Stimulated activated CD4-positive, alpha-beta T cell treated with anti-CD3 and anti-CD28 coated beads, Interleukin-2, amount 100 ng/mL, for 24 hours (primary cell): ENCODE results near the gene PPP2R2C.

ENCODE experiments used
- DNase-seq, 2 donors: peaks; one replicate each; pipeline ENCODE4 v3.0.0-alpha.2; 2020

PPP2R2C gene

DNA sequence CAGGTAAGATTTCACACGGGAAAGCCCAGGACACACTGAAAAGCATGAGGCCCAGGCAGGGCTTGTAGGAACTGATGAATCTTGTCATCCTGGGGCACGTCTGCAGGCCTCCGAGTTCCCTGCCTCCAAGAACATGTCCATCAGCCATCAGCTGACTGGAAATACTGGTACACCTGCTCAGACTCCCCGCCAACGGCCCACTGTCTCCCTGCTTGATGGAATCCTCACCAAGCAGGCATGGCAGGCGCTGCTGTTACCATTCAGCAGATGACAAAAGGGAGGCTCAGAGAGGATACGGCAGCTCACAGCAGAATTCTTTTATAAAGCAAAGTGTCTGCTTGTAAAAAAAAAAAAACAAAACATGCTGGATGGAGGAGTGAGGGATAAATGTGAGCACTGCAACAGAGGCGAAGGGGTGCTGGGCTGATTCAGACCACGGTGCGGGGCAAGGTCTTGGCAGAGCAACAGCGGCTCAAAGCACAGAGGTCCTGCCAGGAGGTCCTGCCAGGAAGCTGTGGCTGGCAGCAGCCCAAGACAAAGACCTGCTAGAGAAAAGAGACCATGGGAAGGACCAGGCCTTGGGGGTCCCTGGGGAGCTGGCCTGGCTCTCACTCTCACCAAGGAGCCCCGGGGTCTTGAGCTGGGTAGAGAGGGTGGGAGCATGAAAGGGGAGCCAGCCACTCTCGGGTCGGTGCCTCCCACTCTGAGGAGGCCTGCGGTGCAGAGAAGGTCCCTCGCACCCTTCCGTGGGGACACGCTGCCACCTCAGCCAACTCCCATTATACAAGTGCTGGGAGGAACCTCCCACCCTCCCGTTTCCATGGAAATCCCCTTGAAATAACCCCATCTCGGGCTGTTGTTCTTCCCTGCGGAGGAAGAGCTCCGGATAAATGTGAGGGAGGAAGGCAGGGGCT, 25.6 kb downstream of the PPP2R2C start:
- DNase-seq = no peak

DNA sequence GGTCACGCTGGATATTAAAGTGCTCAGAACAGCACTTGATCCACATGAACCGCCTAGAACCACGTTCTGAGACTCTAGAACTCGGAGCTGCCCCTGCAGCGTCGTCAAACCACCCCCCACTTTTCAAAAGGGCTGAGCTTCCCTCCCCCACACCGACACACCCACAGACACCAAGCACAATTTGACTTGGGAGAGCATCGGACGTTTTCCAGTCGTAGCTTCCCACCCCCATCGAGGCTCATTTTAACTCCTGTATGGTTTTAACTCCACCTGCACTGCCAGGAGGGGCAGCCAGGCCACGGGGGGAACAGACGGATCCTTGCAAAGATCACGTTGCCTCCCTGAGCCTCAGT, 26.3 kb downstream of the PPP2R2C start:
- no peak for DNase-seq

DNA sequence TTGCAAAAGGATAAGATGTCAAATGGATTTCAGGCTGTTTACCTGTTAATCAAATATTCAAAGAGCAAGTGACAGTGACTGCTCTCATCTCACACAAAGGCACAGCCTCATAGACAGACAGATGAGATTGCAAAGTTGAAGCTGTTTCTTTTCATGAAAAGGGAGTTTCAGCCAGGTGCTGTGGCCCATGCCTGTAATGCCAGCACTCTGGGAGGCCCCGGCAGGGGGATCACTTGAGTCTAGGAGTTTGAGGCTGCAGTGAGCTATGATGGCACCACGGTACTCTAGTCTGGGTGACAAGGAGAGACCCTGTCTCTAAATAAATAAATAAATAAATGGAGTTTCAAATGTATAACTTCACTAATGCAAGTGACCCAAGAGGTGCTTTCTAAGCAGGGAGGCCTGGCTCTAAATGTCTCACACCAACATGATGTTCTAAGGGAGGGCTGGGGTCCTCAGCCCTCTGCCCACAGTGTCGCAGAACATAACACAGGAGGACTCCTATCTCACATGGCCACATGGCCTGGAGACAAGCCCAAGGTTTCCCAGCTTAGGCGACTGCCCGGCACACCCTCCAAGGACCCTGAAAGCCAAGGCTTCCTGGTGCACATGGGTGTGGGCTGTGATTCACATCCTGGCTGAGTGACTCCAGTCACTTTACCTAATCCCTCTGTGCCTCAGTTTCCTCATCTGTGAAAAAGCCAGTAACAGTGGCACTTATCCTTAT, 26.8 kb downstream of the PPP2R2C start:
- DNase-seq = no peak

DNA sequence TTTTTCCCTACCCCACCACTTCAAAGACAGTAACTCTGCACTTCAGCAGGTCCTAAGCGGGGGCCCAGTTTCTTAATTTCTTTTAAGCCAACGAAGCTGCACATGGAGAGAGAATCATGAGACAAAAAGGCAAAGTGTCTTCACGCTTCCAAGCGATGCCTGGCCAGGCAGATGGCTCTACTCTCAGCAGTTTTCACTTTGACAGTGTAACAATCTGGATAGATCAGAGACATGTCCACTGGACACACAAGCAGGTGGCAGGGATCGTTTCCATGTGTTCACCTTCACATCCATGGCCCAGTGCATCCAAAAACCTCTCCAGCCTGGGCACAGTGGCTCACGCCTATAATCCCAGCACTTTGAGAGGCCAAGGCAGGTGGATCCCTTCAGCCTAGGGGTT, 27.8 kb downstream of the PPP2R2C start:
- no peak for DNase-seq

DNA sequence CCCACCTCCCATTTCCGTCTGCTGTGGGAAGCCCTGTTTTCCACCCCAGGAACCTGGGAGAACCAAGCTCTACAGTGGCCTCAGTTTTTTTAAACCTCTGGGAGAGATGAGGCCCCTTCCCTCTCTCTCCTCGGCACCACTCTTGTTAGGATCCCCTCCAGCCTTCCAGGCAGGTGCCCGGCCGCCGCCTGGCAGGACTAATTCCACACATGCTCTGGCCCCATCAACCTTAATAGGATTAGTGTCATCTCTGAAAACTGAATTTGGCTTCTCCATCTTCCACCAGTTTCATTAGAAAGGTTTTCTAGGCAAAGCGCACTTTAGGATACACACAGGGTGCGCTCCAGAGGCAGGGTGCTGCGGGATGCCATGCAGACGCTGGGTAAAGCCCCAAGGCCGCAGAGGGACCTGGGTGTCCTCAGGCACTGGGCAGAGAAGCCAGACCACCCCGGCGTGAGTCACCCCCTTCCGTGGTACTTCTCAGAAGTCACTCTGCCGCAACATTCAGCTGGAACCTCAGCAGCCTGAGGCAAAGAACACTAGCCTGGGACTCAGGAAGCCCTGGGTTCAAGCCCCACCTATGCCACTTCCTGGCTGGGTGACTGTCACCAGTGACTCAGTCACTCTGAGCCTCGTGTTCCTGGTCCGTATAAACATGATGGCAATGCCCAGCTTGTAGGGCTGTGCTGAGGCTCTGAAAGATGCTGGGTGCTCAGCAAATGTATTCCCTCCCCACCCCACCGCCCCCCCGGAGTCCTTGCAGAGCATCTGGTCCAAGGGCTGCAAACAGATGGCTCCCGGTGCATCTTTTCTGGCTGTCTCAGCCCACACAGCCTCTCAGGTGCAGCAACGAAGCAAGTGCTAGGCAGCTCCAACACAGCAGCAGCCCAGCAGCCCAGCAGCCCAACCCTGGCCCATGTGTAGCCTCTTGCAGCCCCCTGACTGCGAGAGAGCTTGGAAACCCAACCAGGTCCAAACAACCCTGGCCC, 29.1 kb downstream of the PPP2R2C start:
- no peak for DNase-seq

DNA sequence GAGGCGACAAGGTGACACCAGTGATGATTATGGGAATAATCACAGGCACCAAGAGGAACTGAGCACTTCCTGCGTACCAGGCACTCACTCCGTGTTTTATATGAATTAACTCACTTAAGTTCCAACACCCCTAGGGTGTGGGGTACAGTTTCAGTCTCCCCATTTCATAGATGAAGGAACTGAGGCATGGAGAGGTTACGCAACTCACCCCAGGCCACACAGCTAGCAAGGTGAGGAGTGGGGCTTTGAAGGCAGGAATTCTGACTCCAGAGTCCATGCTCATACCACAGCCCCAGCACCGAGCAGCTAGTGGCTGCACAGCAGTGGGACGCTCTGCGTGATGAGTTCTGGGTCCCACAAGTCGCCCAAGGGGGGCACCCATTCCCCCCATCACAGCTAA, 29.9 kb downstream of the PPP2R2C start:
- DNase-seq = no peak

DNA sequence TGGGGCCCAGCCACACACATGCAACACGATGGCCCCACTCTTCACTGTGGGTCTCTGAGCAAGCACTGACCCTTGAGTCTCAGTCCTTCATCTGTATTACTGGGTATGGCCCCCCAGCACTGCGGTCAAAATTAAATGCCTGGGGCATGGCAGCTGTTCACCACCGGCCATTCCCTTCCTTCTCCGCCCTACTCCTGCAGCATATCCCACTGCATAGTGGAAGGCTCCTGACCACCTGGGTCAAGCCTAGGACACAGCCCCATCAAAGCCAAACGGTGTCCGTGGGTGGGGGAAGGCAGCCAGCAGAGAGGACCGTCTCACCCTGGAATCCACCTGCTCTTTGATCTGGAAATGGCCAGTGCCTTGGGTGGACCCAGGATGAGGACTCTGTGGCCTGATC, 30.7 kb downstream of the PPP2R2C start:
- DNase-seq = no peak

DNA sequence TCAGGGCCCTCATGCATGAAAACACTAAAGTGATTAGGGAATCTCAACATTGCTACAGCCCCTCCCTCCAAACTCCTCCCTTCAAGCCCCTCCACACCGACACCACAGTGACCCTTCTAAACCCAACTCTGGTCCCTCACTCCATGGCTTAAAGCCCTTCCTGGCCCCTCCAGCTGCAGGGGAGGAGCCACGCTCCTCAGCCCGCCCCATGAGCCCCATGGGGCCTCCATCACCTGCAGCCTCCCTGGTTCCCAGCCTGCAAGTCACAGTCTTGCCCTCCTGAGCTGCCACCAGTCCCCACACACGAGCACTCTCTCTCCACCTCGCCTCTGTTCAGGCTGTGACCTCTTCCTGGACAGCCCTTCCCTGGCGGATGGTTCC, 31.2 kb downstream of the PPP2R2C start:
- no peak for DNase-seq

DNA sequence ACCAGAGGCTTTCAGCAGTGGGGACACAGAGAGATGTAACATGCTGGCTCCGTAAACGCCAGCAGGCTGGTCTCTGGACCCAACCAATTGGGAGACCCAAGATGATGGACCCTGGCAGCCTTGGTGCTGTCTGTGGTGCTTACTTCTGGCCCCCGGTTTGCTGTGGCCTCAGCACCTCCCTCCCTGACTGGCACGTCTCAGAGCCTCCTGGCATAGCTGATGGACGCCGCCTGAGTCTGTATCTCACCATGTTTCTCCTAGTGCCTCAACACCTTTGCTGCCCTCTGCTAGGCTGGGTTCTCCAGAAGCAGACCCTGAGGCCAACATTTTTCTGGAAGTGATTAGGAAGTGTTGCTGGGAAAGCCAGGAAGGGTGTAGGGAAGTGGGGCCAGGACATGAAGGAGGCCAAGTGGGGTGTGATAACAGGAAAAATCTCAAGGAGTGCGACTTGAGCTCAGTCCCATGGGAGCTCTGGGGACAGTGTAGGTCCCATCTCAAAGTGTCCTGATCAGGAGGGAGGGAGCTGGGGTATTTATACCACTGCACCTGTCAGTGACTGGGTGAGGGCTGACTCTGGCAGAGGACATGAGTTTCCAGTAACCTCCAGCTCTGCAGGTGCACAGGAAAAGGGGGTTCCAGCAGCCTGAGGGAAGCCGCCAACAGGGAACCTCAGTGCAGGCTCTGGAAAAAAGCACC, 31.8 kb downstream of the PPP2R2C start:
- DNase-seq = no peak

DNA sequence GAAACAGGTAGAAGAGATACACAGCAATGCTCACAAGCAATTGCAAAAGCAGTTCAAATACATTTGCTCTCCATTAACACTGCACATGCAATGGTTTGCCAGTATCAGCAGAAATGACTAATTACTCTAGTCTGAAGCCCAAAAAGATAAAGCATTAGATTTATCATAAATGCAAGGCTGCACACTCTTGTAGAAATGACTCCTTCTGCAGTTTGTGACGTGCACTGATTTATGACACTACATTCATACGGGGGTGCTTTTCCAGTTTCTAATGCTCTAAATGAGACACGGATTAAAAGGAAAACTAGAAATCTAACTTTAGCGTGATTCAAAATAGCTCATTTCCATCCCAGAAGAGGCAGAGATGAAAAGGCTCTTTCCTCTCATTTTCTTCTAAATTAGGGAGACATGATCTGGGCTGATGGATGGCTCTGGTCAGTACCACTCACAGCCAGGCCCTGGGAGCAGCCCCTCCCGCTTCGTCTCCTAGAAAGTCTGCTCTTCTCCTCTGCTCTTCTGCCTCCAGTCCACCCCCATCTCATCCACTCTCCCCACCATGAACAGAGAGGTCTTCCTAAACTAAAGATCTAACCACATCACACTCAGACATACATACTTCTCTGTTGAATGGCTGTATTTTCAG, 33.2 kb downstream of the PPP2R2C start:
- DNase-seq = no peak

DNA sequence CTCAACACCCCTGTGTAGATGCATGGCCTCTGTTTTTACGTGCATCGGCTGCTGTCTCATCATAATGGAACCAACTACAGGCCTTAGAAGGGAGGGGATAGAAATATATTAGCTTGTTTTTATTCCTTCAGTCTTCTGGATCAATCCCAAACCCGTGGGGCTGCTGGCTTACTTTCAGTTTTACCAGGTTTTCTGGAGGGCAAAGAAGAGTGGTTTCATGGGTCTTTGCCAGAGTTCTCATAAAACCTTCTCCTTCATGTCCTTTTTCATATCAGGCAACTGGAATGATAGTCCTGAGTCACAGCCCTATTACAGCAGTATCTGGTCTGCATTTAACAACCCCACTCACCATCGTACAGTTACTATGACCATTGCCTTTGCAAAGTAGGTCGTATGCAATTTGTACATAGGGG, 34.6 kb downstream of the PPP2R2C start:
- no peak for DNase-seq

DNA sequence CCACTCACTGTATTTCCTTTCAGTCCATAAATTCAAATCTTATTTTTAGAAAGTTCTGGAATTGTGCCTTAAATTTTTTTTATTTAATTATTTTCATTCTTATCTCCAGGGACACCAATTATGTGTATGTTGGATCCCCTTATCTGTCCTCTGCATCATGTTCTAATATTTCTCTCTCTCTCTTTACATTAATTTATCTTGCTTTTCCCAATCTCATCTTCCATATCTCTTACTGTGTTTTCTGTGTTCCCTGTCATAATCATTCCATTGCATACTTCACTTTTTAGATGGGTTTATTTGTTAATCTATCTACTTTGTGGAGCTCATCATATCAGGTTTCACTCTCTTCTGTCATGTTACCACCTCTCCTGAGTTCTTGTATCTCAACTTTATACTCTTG, 37.4 kb downstream of the PPP2R2C start:
- DNase-seq = no peak

DNA sequence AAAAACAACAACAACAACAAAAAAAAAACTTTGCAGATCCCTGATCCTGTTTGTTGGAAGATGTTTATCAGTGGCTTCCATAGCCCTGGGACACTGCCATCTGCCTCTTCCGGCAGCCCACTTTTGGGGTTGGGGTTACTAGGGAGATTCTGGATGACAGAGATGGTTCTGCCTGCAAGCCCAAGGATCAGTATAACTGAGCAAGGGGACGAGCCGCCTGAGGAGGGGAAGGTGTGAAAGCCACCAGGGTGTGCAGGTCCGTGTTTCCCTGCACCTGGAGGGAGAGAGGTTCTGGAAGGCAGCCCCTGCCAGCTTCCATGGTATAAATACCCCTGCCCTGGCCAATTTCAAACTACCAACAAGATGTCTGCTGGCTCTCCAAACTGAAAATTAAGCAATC, 41.5 kb downstream of the PPP2R2C start:
- DNase-seq = no peak

DNA sequence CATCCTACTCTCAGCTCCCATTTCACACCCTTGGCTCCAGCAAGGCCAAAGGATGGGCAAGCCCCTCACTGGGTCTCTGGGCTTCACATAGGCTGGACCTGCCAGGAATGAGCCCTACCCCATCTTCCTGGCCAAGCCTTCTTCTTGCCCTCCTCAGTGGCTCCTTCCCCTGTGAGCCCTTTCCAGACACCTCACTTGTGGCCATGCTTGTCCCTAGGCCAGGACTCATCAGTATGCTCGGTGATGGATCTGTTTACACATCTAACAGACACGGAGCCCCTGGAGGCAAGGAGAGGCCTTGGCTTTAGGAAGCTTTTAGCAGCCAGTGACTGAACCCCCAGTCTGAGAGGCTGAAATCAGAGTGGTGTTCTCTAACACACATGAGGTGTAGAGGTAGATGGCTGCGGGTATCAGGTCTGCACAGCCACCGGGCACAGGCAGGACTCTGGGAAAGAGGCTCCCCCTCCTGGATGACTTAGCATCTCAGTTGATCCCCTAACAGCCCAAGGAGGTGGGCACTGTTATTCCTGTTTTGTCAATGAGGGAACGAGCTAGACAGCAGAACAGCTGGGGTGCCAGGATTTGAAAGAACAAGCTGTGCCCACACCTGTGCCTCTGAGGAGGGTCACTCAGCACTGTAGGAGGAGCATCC, 44.8 kb downstream of the PPP2R2C start:
- DNase-seq = no peak

DNA sequence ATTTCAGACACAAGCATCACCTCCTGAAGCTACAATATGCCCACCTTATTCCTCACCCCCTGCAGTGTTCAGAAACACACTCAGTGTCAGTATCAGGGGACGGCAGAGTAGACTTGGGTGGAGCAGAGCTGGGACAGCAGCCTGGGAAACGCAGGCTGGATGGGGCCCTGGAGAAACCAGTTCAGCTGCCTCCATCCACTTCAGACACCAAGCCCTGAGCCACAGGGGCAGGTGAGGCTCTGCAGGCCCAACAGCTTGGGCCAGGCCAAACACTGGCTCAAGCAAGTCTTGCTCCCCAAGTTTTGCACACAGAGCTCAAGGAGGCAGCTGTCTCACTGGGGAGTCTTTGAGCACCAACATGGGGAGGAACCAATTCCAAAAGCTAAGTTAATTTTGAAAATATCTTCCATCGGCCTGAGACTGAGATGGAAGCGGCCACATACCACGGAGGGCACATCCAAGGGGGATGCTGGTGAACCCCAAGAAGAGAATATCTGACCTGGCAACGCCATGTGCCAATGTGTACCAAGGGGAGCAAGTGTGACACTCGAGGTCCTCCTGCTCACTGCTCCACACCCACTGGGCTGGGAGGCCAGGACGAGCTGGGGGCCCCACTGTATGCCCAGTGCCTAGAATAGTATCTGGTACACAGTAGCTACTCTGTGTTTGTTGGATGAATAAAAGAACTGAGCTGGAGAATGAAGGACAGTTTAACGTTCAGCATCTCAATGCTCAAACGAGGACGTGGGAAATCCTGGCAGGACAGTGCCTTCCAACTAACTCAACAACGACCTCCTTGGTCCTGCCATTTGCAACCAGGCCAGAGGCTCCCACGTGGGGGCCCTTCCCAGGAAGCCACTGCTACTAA, 45.6 kb downstream of the PPP2R2C start:
- DNase-seq = no peak

DNA sequence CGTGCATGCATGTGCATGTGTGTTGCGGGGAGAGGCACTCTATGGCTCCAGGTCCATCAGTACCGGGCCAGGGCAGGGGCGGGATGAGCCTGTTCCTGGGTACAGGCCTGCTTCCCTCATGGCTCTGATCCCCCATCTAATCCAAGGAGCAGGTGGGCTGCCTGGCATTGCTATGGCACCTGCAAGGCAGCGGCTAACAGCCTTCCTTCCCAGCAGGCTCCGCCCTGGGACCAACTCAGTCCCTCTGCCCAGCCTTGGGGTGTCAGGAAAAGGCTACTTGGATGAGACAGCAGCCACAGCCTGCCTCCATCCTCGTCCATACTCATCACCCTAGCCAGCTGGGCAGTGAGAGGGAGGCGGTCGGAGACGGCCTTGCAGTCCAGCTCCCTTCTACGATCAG, 46.5 kb downstream of the PPP2R2C start:
- no peak for DNase-seq

DNA sequence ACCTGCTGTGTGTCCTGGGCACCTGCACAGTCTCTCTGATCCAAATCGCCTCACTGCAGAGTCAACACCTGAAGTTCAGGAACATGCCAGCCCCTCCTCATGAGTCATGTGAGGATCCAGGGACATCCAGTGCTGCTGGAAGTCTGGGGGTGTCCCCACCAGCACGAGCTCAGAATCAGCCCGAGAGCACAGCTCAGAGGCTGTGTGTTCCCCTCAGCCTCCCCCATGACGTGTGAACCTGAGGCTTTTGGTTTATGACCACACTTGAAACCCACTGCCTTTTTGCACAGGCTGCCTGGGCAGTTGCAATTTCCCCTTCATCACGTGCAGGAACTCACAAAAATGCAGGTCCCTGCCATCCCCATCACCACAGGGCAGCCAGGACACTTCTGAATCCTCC, 47.1 kb downstream of the PPP2R2C start:
- no peak for DNase-seq

DNA sequence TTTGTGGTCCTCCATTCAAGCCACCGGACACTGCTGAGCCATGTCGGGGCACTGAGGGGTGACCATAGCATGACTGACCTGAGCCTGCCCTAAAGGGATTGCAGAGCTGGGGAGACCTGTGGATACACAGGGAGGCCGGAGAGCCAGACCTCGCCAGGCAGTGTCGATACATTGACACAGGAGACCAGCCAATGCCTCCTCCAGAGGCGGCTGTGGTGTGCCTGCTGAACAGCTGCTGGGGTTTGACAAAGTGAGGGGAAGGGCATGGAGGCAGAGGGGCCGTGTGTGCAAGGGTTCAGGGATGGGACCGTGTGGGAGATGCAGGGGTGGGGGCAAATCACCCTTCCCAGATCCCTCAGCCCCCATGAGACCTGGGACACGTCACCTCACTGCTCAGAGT, 48.0 kb downstream of the PPP2R2C start:
- no peak for DNase-seq

DNA sequence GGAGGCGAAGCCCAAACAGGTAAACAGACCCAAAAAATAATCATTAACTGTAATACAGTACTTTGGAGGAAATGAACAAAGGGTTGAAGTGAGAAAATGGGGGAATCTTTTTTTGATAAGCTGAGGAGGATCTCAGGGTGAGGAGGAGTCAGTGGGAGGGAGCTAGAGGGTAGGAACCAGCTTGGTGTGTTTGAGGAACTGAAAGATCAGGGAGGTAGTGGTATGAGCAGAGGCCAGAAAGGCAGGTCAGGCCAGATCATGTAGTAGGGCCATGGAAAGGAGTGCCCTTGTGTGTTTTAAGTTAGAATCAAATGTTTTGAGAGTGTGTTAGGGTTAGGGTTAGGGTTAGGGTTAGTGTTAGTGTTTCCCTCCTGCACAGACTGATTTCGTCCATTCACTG, 48.8 kb downstream of the PPP2R2C start:
- no peak for DNase-seq

DNA sequence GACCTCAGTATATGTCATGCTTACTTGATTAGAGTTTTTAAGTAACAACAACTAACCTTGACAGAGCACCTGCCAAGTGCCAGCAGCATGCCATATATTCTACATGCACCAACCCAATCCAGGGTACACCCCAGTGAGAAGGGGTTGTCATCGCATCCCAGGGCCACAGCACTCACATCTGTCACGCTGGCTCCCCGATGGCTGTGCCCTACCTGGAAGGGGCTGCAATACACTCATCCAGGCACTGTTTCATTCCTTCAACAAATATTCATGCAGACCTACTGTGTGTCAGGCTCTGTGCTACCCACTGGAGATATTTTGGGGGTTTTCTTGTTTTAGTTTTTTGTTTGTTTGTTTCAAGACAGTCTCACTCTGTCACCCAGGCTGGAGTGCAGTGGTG, 49.5 kb downstream of the PPP2R2C start:
- no peak for DNase-seq

DNA sequence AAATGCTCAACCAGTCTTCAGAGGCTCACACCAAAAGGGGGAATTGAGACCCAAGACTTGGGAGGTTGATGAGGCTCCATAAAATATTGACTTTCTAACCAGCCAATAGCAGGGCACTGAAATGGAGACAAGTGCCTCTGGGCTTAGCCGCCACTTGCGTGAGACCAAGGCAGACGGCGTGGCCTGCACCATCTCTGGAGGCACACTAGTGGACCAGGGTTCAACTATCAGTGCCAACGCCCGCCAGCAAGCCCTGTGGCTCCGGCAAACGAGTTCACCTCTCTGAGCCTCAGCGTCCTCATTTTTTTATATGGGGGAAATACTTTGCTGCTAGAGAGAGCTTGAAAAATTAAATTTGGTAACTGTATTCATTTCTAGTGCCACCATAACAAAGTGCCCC, 50.3 kb downstream of the PPP2R2C start:
- DNase-seq = no peak
